NOMO-1 treated with DMSO at 0.1 percent for 48 hours (cell line): ENCODE data around the gene NPW.

Source experiments
- DNase-seq: peaks from one replicate; lab custom pipeline; 2025; ENCODE audit not compliant: unreplicated experiment; lab: John Stamatoyannopoulos, UW

NPW gene

GRCh38 chr16:1984347-1985225 lies 35.0 kb upstream of the NPW start:
- DNase-seq = no peak

- DNase-seq = no peak
These were observed 34.0 kb upstream of the NPW start for GRCh38 chr16:1985466-1986150.

GRCh38 chr16:1987198-1987597 lies 32.4 kb upstream of the NPW start:
- DNase-seq = no peak

- no peak for DNase-seq
These were observed 30.1 kb upstream of the NPW start, which contains the start of gene SYNGR3 for GRCh38 chr16:1989209-1990100. SYNGR3 (plus strand) TSS chr16:1989970; CDS start chr16:1990103, 133 bp downstream.

GRCh38 chr16:1990101-1990350 lies 29.6 kb upstream of the NPW start:
- DNase-seq = no peak

GRCh38 chr16:1990351-1991134 lies 29.0 kb upstream of the NPW start:
- no peak for DNase-seq

GRCh38 chr16:1991135-1991551 lies 28.4 kb upstream of the NPW start:
- no peak for DNase-seq

- no peak for DNase-seq
These were observed 28.0 kb upstream of the NPW start for GRCh38 chr16:1991588-1991947.

GRCh38 chr16:1991948-1992703 lies 27.5 kb upstream of the NPW start:
- peak; percentile 80 for DNase-seq

GRCh38 chr16:1992704-1993317 lies 26.8 kb upstream of the NPW start:
- DNase-seq = no peak

- no peak for DNase-seq
These were observed 25.9 kb upstream of the NPW start for GRCh38 chr16:1993731-1994131.

GRCh38 chr16:1997494-1998359 lies 21.9 kb upstream of the NPW start:
- DNase-seq = no peak

GRCh38 chr16:1998360-1998835 lies 21.2 kb upstream of the NPW start:
- no peak for DNase-seq

GRCh38 chr16:1998852-1999801 lies 20.5 kb upstream of the NPW start:
- no peak for DNase-seq

GRCh38 chr16:1999866-2000514 lies 19.6 kb upstream of the NPW start:
- no peak for DNase-seq

- no peak for DNase-seq
These were observed 18.6 kb upstream of the NPW start for GRCh38 chr16:2001035-2001434.
